H54 (cell line): ENCODE data around the gene ZDHHC14.
"Not testable (repeated sequence)": the region's sequence is repeated elsewhere in the genome, so short reads cannot be mapped to it uniquely, and the experiment has no call there.

Source experiments
- DNase-seq: peaks from one replicate; pipeline ENCODE4 v3.0.0; 2011; ENCODE audit warnings: low spot score, mixed read lengths; ENCODE audit not compliant: insufficient read length
- FAIRE-seq: peaks from 3 replicates; lab custom pipeline; 2011; peaks lifted over from hg19 to GRCh38; lab: Jason Lieb, UNC
- POLR2A ChIP-seq: IDR thresholded peaks from 2 replicates; pipeline ENCODE4 v1.6.1; 2011; ENCODE audit warnings: low read depth, mild to moderate bottlenecking, low read length

Gene ZDHHC14

GRCh38 chr6:157466342-157466648, 85.3 kb downstream of the ZDHHC14 start:
- FAIRE-seq = no peak
- no peak for DNase-seq
- TF ChIP-seq POLR2A = no peak

GRCh38 chr6:157467339-157467738, 86.3 kb downstream of the ZDHHC14 start:
- FAIRE-seq, DNase-seq: not testable (repeated sequence)

- no peak for TF ChIP-seq POLR2A
- DNase-seq (no peak), FAIRE-seq (no peak)
Observed at GRCh38 chr6:157468054-157468453, 87.1 kb downstream of the ZDHHC14 start.

GRCh38 chr6:157468574-157468973, 87.6 kb downstream of the ZDHHC14 start:
- FAIRE-seq = no peak
- no peak for TF ChIP-seq POLR2A
- no peak for DNase-seq

- FAIRE-seq (no peak), DNase-seq (no peak)
- no peak for TF ChIP-seq POLR2A
Observed at GRCh38 chr6:157469378-157469777, 88.4 kb downstream of the ZDHHC14 start.

GRCh38 chr6:157471077-157471686, 90.2 kb downstream of the ZDHHC14 start:
- no peak for TF ChIP-seq POLR2A
- FAIRE-seq (no peak), DNase-seq (no peak)

- DNase-seq (no peak), FAIRE-seq (no peak)
- no peak for TF ChIP-seq POLR2A
Observed at GRCh38 chr6:157471895-157472686, 91.1 kb downstream of the ZDHHC14 start.

GRCh38 chr6:157476797-157477196, 95.8 kb downstream of the ZDHHC14 start:
- TF ChIP-seq POLR2A = no peak
- DNase-seq (no peak), FAIRE-seq (no peak)

- DNase-seq (no peak), FAIRE-seq (no peak)
- no peak for TF ChIP-seq POLR2A
Observed at GRCh38 chr6:157478926-157479325, 97.9 kb downstream of the ZDHHC14 start.

- DNase-seq (no peak), FAIRE-seq (no peak)
- TF ChIP-seq POLR2A = no peak
Observed at GRCh38 chr6:157479464-157480303, 98.7 kb downstream of the ZDHHC14 start.

GRCh38 chr6:157481189-157481864, 100.3 kb downstream of the ZDHHC14 start:
- DNase-seq (no peak), FAIRE-seq (no peak)
- TF ChIP-seq POLR2A = no peak

GRCh38 chr6:157481865-157482249, 100.9 kb downstream of the ZDHHC14 start:
- no peak for FAIRE-seq
- no peak for DNase-seq
- no peak for TF ChIP-seq POLR2A

GRCh38 chr6:157483770-157484169, 102.8 kb downstream of the ZDHHC14 start:
- FAIRE-seq (no peak), DNase-seq (no peak)
- TF ChIP-seq POLR2A = no peak

- no peak for DNase-seq
- no peak for TF ChIP-seq POLR2A
- FAIRE-seq = no peak
Observed at GRCh38 chr6:157484181-157484580, 103.2 kb downstream of the ZDHHC14 start.

GRCh38 chr6:157486572-157486971, 105.6 kb downstream of the ZDHHC14 start:
- FAIRE-seq (no peak), DNase-seq (no peak)
- no peak for TF ChIP-seq POLR2A
